H1 (cell line): ENCODE data around the gene LHX5. TPM values are rescaled to one million over a fixed set of nuclear protein-coding genes. Genes with fewer than 3 reads are reported as not detected.

Experiments
- BCL11A ChIP-seq, 2 experiments: IDR thresholded peaks; one replicate each; pipeline ENCODE4 v1.6.1; 2011; ENCODE audit warnings: low read depth in 2 of 2, low read length in 2 of 2, mild to moderate bottlenecking in 2 of 2
- E2F6 ChIP-seq: IDR thresholded peaks from 2 replicates; pipeline ENCODE4 v1.6.1; 2012; ENCODE audit warnings: inconsistent platforms
- PHF8 ChIP-seq: fragments of 200-600 bp; sonication (generic); conservative IDR thresholded peaks from 2 replicates; pipeline ENCODE4 v1.7.1; 2012; ENCODE audit warnings: low read depth, mild to moderate bottlenecking, inconsistent platforms, low read length, moderate library complexity
- RBBP5 ChIP-seq: IDR thresholded peaks from 2 replicates; pipeline ENCODE4 v1.7.1; 2012; ENCODE audit warnings: low read depth, mild to moderate bottlenecking, inconsistent platforms, low read length, moderate library complexity, borderline replicate concordance
- SAP30 ChIP-seq: fragments of 300-600 bp; sonication (generic); IDR thresholded peaks from 2 replicates; pipeline ENCODE4 v1.7.1; 2012; ENCODE audit warnings: low read length, moderate library complexity, mild to moderate bottlenecking, inconsistent platforms; ENCODE audit not compliant: insufficient read depth, insufficient replicate concordance
- USF2 ChIP-seq: IDR thresholded peaks from 2 replicates; pipeline ENCODE4 v1.6.1; 2011; ENCODE audit warnings: low read length, improper control_type of control experiment
- polyA plus RNA-seq, 7 experiments: library from polyadenylated mRNA; depleted of rRNA in 3 of 7; stranded (reverse) in 5 of 7; unstranded in 2 of 7; fragments of >200 nt in 5 of 7; fragments of 200-250 nt in 2 of 7; gene quantifications; 1 replicate in 5 of 7; 2 replicates in 1 of 7; 4 replicates in 1 of 7; pipeline versions ENCODE4 v1.2.1 to v1.2.3, GENCODE V29; 2011 to 2013; ENCODE audit warnings: missing spikeins in 2 of 7, mixed read lengths in 2 of 7
- total RNA-seq: library from RNA; stranded (reverse); fragmentation: NEBNext Ultra II Directional; extraction: Animal tissue kit (Norgen Biotek cat#: 25700); gene quantifications from 2 replicates; pipeline ENCODE4 v1.2.1, GENCODE V29; 2021

The LHX5 gene
- total and polyA plus RNA-seq, 2 of the 8 experiments (the other 6 are each of a cell fraction or from before 2014, with no cell fraction given) = 0.47 to 1.1 TPM

- TF ChIP-seq PHF8 = no peak
- TF ChIP-seq BCL11A (IDR thresholded peaks at IDR 0.05; ENCODE audit: low read depth in 2 of 2, low read length in 2 of 2) = no peak
- TF ChIP-seq SAP30 = no peak
- TF ChIP-seq USF2 = no peak
- no peak for TF ChIP-seq RBBP5
- no peak for TF ChIP-seq E2F6
Measured at GRCh38 chr12:113456761-113457160, 14.9 kb downstream of the LHX5 start (continued).
